ENCODE measurements around the gene PACC1.

Gene PACC1

DNA sequence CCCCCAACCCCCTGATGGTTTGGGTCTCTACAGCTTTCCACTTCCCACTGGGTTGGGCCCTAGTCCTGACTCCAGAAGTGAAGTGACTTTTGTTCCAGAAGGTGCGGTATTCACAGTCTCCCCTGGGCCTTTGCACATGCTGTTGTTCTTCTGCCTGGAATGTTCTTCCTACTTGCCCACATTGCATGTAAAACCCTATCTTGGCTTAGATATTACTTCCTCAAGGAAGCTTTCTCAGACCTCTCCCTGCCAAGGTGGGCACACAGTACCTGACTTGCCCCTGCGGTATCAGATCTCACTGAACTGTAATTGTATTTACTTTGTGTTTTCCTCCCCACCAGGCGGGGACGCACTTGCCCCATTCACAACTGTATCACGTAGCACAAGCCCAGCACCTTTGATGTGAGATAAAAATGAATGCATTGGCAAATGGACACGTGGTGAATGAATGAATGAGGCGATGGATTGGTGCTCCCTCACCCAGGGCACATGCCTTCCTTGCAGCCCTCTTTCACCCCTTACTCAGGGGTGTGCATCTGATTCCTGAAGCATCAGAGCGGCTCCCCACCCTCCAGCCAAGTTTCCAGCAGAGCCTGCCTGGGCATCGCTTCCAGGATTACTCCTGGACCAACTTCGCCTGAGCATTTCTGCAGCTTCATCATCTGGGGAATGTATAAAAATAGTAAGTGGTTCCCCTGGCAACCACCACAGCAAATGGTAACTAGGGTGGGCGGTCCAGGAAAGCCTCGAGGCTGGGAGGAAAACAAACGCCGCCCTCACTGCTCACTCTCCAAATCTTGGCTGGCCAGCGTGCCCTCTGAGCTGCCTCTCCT, 37.9 kb upstream of the PACC1 start:
- DNase-seq (ENCODE audit: low spot score in 2 of 2) (no peak), ATAC-seq (replicated peaks; ENCODE audit: extremely low read depth, poor library complexity, severe bottlenecking) (no peak)
- Mint-ChIP-seq H3K9me3 (no peaks in the 10 kb centered on the region), H3K27ac (ENCODE audit: low read depth) (peak overlapping the region; percentile 25), H3K4me3 (no peak overlapping the region), H3K27me3 (no peaks in the 10 kb centered on the region), H3K36me3 (ENCODE audit: insufficient read depth) (peaks cover 4% of the 10 kb centered on the region), H3K4me1 (no peaks in the 10 kb centered on the region)

DNA sequence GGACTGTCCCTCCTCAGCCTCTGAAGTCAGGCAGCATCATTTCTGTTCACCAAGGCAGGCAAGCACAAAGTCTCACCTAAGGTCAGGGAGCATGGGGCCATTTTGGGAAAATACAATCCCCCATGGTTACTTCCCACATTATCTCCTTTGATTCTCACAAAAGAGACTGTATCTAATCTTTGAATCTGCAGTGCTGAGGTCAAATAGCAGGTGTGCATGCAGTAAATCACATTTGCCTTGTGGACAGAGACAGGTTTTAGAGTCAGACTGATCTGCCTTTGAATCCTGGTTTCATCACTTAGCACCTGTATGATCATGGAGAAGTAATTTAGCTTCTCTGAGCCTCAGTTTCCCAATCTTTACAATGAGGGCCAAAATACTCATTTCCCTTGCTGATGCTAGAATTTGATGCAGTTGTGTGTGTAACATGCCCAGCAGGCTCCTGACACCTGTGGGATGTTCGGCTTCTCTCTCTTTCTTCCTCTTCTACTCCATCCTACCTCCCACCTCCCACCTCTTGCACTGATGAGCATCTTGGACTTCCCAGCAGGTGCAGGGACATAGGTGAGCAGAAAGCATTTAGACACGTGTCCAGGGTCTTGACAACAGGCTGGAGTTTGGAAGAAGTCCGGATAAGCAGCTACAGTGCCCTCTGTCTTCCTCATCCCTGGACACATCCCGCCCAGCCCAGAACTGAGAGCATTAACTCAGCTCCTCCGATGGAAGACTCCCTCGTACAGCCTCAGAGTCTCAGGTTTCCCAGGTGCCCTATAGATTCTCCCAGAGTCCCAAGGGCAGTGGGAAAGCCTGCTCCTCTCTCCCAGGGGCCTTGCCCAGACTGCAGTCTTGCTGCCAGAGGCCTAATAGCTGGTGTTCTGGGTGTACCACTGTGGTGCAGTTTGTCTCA, 37.0 kb upstream of the PACC1 start:
- no peaks in the 10 kb centered on the region for H3K4me1 Mint-ChIP-seq
- H3K4me3 Mint-ChIP-seq: no peak overlapping the region
- H3K36me3 Mint-ChIP-seq (ENCODE audit: insufficient read depth): peaks cover 4% of the 10 kb centered on the region
- no peaks in the 10 kb centered on the region for H3K27me3 Mint-ChIP-seq
- H3K27ac Mint-ChIP-seq (ENCODE audit: low read depth): no peak overlapping the region
- DNase-seq (ENCODE audit: low spot score in 2 of 2) (no peak), ATAC-seq (replicated peaks; ENCODE audit: extremely low read depth, poor library complexity, severe bottlenecking) (no peak)
- no peaks in the 10 kb centered on the region for H3K9me3 Mint-ChIP-seq

DNA sequence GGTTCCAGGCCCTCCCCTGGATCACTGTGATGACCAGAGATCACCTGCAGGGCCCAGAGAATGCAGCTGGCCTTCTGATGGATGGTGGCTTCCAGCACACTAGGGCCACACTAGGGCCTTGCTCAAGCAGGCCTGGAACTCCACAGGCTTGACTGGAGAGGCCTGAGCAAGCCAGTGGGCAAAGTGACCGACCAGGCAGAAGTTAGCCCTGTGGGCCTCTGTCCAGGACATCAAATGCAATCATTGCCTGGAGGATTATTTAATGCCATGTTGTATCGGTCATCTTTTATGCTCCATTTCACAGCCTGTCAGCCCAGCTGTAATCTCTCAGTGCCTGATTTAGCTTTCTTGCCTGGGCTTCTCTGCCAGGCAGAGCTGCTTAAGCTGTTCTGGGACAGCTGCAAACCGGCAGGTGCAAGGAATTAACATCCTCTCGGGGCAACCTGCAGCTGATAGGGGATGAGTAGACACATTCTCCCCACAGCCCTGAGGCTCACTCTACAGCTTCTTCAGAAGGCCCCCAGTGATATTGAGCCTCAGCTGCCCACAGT, 35.7 kb upstream of the PACC1 start:
- Mint-ChIP-seq H3K4me1 (no peaks in the 10 kb centered on the region), H3K27ac (ENCODE audit: low read depth) (no peak overlapping the region), H3K36me3 (ENCODE audit: insufficient read depth) (peaks cover 7% of the 10 kb centered on the region), H3K4me3 (no peak overlapping the region), H3K9me3 (no peaks in the 10 kb centered on the region), H3K27me3 (no peaks in the 10 kb centered on the region)
- DNase-seq (ENCODE audit: low spot score in 2 of 2): no peak
- no peak for ATAC-seq (replicated peaks; ENCODE audit: extremely low read depth, poor library complexity, severe bottlenecking)

DNA sequence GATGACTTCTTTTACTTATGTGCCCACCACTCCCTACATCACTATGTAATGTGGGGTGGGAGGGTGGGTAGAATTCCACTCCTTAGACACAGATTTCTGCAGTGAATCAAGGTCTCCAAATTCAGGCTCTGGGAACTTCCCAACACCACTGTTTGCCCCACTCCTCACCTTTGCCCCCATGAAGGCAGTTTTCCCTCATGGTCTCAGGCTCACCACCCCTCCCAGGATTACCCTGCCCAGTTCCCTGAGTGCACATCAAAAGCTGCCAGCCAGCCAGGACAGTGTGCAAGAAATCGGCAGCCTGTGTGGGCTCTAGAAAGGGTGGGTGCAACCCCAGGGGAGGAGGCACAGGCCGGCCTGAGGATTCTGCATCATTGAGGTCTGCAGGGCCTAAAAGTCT, 32.8 kb upstream of the PACC1 start:
- no peak for DNase-seq (ENCODE audit: low spot score in 2 of 2)
- Mint-ChIP-seq H3K27ac (ENCODE audit: low read depth) (no peak overlapping the region), H3K27me3 (no peaks in the 10 kb centered on the region), H3K4me3 (no peak overlapping the region), H3K36me3 (ENCODE audit: insufficient read depth) (peaks cover 10% of the 10 kb centered on the region), H3K9me3 (no peaks in the 10 kb centered on the region), H3K4me1 (no peaks in the 10 kb centered on the region)
- no peak for ATAC-seq (replicated peaks; ENCODE audit: extremely low read depth, poor library complexity, severe bottlenecking)

DNA sequence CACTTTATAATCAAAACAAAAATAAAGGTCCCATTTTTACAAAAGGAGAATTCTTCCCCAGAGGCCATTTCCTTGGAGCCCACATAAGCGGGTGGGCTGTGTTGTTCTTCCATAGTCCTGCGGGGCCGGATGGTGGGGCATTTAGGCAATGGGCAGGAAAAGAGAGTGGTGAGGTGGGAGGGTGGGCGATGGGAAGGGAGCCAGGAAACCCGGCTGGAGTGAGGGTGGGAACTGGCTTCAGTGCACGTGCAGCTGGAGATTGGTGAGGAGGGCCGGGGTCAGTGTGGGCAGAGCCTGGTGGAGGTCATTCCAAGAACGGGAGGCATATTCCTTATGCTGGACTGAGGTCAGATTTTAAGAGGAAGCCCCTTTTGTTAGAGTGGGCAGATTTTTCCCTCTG, 31.6 kb upstream of the PACC1 start:
- Mint-ChIP-seq H3K4me3 (no peak overlapping the region), H3K4me1 (no peaks in the 10 kb centered on the region), H3K27ac (ENCODE audit: low read depth) (no peak overlapping the region), H3K27me3 (no peaks in the 10 kb centered on the region), H3K9me3 (no peaks in the 10 kb centered on the region), H3K36me3 (ENCODE audit: insufficient read depth) (peaks cover 12% of the 10 kb centered on the region)
- no peak for ATAC-seq (replicated peaks; ENCODE audit: extremely low read depth, poor library complexity, severe bottlenecking)
- DNase-seq (ENCODE audit: low spot score in 2 of 2): no peak

DNA sequence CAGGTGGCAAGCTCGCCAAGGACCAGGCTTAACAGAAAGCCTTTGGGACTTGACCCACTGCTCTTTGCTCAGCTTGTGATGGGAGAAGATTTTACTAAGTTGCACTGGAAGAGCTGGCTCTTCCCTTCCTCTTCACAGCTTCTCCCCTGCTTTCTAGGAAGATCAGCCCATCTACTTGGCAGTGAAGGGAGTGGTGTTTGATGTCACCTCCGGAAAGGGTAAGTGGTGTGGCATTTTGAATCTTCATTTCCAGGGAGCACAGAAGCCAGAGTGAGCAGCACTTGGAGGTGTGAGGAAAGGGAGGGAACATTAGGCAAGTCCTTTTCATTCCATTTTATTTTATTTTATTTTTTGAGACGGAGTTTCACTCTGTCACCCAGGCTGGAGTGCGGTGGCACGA, 27.7 kb upstream of the PACC1 start:
- peaks cover 16% of the 10 kb centered on the region for H3K4me1 Mint-ChIP-seq
- H3K27me3 Mint-ChIP-seq: no peaks in the 10 kb centered on the region
- H3K36me3 Mint-ChIP-seq (ENCODE audit: insufficient read depth): peaks cover 10% of the 10 kb centered on the region
- no peak overlapping the region for H3K4me3 Mint-ChIP-seq
- DNase-seq (ENCODE audit: low spot score in 2 of 2) (no peak), ATAC-seq (replicated peaks; ENCODE audit: extremely low read depth, poor library complexity, severe bottlenecking) (no peak)
- no peak overlapping the region for H3K27ac Mint-ChIP-seq (ENCODE audit: low read depth)
- H3K9me3 Mint-ChIP-seq: no peaks in the 10 kb centered on the region

DNA sequence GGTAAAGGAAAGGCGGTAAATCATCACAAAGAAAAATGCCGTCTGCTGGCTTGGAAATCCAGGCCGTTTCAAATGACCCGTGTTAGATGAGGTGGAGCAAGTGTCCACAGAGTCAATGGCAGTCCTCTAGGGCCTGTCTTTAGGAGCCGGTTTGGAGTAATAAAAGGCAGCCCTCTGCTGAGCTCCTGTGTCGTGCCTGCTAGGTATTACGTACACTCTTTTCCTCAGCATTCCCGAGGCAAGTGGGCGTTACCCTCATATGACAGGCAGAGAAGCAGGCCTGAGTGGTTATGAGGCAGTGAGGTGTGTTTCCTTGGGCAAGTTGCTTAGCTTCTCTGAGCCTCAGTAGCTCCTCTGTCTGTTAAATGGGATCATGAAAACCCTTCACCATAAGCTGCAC, 25.7 kb upstream of the PACC1 start:
- DNase-seq (ENCODE audit: low spot score in 2 of 2) (no peak), ATAC-seq (replicated peaks; ENCODE audit: extremely low read depth, poor library complexity, severe bottlenecking) (no peak)
- H3K9me3 Mint-ChIP-seq: no peaks in the 10 kb centered on the region
- no peak overlapping the region for H3K27ac Mint-ChIP-seq (ENCODE audit: low read depth)
- no peak overlapping the region for H3K4me3 Mint-ChIP-seq
- H3K27me3 Mint-ChIP-seq: no peaks in the 10 kb centered on the region
- H3K4me1 Mint-ChIP-seq: peaks cover 19% of the 10 kb centered on the region
- H3K36me3 Mint-ChIP-seq (ENCODE audit: insufficient read depth): peaks cover 5% of the 10 kb centered on the region

DNA sequence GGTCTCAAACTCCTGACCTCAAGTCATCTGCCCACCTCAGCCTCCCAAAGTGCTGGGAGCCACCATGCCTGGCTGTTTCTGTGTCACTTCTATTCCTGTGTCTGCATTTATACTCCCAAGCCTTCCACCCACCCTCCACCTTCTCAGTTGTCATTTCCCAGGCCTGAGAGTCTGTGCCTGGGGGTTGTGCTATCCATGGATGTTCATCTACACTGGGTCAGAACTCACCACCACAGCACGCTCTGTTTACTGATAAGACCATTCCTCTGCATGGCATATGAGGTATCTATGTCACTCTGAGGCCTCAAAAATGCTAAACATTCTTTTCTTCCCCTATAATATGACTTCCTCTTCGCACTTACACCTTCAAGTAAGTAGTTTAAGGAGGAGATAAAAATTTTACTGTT, 24.1 kb upstream of the PACC1 start:
- Mint-ChIP-seq H3K36me3 (ENCODE audit: insufficient read depth) (peaks cover 4% of the 10 kb centered on the region), H3K4me3 (no peak overlapping the region), H3K27ac (ENCODE audit: low read depth) (no peak overlapping the region), H3K4me1 (peaks cover 29% of the 10 kb centered on the region), H3K27me3 (no peaks in the 10 kb centered on the region), H3K9me3 (no peaks in the 10 kb centered on the region)
- ATAC-seq (replicated peaks; ENCODE audit: extremely low read depth, poor library complexity, severe bottlenecking): no peak
- DNase-seq (ENCODE audit: low spot score in 2 of 2): no peak

DNA sequence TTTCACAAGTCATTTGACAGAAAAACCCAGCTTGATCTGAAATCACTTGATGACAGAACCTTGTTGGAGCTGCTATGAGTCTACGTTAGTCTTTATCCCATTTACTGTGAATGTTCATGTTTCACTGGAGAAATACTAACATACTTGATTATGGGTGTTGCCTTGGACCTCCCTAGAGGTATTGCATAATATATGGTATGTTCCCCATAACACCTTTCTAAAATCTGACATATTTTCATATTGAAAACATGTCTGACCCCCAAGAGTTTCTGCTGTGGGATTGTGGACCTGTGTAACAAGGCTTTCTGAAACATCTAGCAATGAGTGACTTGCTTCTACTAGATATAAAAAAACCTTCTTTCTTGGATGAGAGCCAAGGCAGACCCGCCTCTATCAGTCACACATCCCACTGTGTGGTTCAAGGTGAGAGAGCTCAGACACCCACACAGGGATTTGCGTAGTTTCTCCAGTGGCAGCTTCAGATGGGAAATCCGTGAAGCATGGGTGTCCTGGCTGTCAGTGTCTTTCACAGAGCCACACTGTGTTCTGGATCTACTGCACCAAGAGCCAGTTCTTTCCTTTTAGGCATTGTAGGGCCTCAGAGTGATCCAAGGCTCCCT, 22.6 kb upstream of the PACC1 start:
- no peak overlapping the region for H3K27ac Mint-ChIP-seq (ENCODE audit: low read depth)
- DNase-seq (ENCODE audit: low spot score in 2 of 2) (no peak), ATAC-seq (replicated peaks; ENCODE audit: extremely low read depth, poor library complexity, severe bottlenecking) (no peak)
- H3K9me3 Mint-ChIP-seq: no peaks in the 10 kb centered on the region
- H3K27me3 Mint-ChIP-seq: no peaks in the 10 kb centered on the region
- H3K4me1 Mint-ChIP-seq: peaks cover 35% of the 10 kb centered on the region
- H3K4me3 Mint-ChIP-seq: no peak overlapping the region
- H3K36me3 Mint-ChIP-seq (ENCODE audit: insufficient read depth): peaks cover 3% of the 10 kb centered on the region

DNA sequence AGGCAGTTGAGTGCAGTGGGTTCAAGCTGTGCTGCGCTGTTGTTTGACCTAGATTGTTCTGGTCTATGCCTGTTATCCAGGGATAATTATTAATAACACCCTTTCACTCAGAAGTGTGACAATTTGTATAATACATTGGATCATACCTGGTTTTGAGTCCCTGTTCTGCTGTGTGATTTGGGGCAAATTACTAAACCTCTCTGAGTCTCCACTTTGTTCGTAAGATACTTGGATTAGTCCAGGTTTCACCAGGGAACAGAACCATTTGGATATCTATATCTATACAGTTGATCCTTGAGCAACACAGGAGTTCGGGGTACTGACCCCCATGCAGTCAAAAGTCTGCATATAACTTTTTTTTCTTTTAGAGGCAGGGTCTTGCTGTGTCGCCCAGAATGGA, 20.3 kb upstream of the PACC1 start:
- ATAC-seq (replicated peaks; ENCODE audit: extremely low read depth, poor library complexity, severe bottlenecking) (no peak), DNase-seq (ENCODE audit: low spot score in 2 of 2) (no peak)
- Mint-ChIP-seq H3K27me3 (no peaks in the 10 kb centered on the region), H3K9me3 (no peaks in the 10 kb centered on the region), H3K4me1 (peaks cover 40% of the 10 kb centered on the region), H3K4me3 (no peak overlapping the region), H3K27ac (ENCODE audit: low read depth) (no peak overlapping the region), H3K36me3 (ENCODE audit: insufficient read depth) (peaks cover 3% of the 10 kb centered on the region)

DNA sequence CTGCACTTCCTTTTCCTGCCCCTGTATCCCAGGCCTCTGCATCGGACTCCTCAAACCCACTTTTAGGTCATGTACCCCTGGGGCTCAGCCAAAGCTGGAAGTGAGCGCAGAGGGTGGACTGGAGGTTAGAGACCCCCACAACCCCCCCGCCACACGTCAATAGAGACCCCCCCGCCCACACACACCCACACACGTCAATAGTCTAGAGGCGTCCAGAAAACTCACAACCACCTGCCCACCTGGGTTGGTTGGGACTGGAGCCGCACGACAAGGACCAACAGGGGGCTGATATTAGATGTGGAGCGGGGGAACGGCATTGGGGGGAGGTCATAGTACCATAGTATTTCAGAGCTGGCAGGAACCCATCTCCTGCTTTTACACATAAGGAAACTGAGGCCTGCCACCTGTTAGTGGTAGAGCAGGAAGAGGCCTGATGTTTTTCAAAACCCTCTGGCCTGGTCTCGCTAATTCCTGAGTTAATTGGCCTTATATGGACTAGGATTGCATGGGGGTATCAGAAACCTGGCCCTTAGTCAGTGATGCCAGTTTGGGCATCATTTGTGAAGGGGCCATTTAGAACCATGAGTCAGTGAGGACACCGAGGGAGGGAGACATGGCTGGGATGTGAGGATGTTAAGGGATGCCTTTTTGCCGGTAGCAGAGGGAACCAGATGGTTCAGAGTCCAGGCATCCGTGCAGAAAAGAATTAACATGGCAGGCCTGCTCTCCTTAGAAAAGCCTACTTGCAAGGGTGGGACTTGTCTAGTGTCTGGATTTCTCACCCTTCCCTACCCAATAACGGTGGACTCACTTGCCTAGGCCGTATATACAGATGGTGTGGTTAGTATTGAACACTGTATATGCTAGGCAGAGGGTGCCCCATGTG, 19.1 kb upstream of the PACC1 start:
- Mint-ChIP-seq H3K27ac (ENCODE audit: low read depth) (no peak overlapping the region), H3K4me3 (peak overlapping the region; percentile 76), H3K36me3 (ENCODE audit: insufficient read depth) (peaks cover 3% of the 10 kb centered on the region), H3K4me1 (peaks cover 36% of the 10 kb centered on the region), H3K9me3 (no peaks in the 10 kb centered on the region), H3K27me3 (no peaks in the 10 kb centered on the region)
- no peak for ATAC-seq (replicated peaks; ENCODE audit: extremely low read depth, poor library complexity, severe bottlenecking)
- no peak for DNase-seq (ENCODE audit: low spot score in 2 of 2)
